Stimulated activated CD4-positive, alpha-beta T cell treated with anti-CD3 and anti-CD28 coated beads, Interleukin-12 subunit alpha, Interleukin-12 subunit beta, amount 100 ng/mL, for 4 hours (primary cell): ENCODE measurements around the gene PDE1C.

ENCODE experiments used
- DNase-seq: peaks from one replicate; pipeline ENCODE4 v3.0.0-alpha.2; 2020

Gene PDE1C

DNA sequence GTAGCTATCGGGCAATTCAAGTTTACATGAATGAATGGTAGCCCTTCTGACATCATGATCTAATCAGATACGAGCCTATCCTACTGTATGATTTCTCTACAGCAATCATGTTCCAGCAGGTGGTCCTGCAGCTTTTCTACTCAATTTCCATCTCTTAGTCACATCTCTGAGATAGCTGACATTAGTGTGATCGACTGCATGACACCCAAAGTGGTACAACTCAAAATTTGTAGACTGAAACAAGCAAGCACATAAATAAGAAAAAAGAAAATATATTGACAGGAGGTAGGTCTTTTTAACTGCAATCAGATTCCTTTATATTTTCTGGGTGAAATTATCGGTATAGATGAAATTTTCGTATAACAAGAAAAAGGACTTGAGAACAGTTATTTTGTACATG is 251.2 kb downstream of the PDE1C start:
- no peak for DNase-seq

- DNase-seq: no peak
Observed at GRCh38 chr7:31816810-31817209, 253.4 kb downstream of the PDE1C start.

DNA sequence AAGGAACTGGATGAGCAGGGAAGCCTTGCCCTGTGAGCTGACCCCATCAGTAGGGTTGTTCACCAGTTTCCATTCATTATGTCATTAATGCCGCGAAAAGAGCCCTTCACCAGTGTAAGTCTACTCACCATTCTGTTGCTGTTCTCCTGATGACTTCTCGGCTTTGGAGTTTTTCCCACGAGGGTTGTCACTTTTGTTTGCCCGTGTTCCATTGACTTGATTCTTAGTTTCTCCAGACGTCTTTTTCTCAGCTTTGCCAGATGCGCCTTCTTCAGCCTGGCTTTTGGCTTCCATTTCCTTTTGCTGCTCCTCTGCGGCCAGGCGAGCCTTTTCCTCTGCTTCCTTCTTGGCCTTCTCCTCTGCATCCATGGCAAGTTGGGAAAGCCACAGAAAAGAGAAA is 254.4 kb downstream of the PDE1C start:
- no peak for DNase-seq

GRCh38 chr7:31814187-31814586 is 256.0 kb downstream of the PDE1C start:
- DNase-seq: no peak

DNA sequence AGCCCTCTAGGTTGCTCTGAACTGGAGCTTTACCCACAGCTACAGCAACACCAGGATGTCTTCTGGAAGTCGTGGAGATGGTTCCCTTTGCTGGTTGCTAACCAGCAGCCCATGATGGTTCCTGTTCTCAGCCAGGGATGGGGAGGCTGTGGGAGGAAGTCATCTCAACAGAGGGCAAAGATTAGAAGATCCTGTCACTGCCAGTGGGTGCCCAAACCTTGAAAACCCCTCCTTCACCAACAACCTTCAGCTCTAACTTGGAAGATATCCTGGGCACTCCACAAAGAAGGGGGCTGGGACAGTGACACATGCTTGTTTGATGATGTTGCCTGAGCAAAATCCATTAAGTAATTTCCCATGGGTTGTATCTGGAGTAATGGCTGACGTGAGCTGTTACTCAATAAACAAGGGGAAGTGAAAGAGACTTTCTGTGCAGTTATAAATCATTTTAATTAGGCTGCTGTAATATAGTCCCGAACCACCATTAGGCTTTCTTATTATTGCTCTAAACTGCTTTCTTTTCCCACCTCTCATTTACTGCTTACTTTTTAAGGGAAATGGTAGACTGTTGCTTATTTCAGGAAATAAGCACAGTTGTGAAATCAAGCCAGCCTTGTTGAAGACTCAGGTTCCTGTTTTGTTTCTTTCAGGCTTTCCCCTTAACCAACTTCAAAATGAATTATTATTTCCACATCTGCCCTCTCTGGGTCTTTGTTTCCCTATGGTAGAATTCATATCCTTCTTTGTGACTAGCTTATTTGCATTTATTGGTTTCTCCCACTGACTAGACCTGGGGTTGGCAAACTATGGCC is 258.4 kb downstream of the PDE1C start:
- DNase-seq: no peak

GRCh38 chr7:31805209-31805818 is 264.9 kb downstream of the PDE1C start:
- DNase-seq: no peak

DNA sequence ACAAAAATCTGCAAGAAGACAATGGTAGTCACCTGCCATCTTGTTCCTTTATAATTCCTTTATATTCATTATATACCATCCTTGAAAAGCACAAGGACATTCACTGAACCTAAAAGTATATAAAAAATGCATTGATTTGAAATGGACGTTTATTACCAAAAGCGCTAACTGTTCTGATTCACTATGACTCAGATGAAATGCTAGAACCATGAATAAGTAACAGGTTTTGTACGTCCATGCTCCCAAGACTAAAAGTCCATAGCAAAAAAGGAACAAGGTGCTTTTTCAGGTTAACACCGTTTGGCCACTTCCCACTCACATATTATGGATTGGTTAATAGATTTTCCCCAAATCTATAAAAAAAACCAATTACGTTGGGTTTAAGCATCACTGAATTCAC is 273.8 kb downstream of the PDE1C start:
- no peak for DNase-seq

- no peak for DNase-seq
Observed at GRCh38 chr7:31794851-31795344, 275.3 kb downstream of the PDE1C start.

- DNase-seq: no peak
Observed at GRCh38 chr7:31791881-31792280, 278.3 kb downstream of the PDE1C start.

GRCh38 chr7:31788883-31789680 is 281.1 kb downstream of the PDE1C start:
- no peak for DNase-seq

DNA sequence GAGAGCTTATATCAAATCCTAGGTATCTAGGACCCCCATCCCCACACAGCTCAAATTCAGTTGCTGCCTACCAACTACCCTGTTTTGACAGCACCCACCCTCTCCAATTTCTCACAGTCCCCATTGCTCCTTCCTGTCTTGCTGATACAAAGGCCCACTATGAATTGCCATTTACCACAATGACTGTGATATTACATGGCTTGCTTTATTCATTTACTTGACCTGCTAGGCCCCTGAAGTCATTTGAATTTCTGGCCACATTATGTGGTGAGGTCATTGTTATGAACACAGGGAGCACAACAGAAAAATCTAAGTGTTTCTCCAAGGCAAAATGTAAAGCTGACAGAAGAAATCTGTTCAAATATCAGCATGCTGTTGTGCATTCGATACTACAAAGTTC is 281.8 kb downstream of the PDE1C start:
- DNase-seq: no peak

DNA sequence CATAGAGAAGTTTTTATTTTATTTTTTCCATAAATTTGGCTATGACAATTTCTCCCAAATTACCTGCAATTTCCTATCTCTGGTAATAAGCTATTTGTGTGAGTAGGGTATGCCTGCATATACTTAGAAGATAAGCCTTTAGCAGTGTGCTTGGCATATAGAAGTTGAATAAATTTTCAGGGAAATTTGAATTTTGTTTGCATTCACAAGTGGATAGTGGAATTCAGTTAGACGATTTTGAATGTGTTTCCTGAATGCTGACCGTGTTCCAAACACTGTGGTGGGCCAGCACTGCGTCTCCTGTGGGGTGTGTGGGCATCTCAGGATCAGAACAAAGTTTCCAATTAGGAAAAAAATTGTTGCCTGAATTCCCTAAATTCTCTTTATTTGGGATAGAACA is 283.9 kb downstream of the PDE1C start:
- DNase-seq: no peak

- DNase-seq: no peak
Observed at GRCh38 chr7:31785101-31785500, 285.1 kb downstream of the PDE1C start.

DNA sequence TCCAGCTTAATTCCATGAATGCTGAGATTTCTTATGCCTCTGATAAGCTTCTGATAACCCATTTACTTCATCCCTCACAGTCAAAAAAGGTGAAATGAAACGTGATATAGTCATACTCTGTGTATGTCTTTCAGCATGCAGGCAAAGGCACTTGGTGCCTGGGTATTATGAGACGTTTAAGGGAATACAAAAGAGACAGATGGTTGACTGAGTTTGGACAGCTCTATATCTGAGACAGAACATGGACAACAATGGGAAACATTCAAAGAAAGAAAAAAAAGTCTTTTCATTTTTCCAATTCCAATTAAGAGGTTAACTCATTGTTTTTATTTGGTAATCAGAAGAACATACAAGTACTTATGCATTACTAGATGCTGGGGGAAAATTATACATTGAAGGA is 287.0 kb downstream of the PDE1C start:
- no peak for DNase-seq

DNA sequence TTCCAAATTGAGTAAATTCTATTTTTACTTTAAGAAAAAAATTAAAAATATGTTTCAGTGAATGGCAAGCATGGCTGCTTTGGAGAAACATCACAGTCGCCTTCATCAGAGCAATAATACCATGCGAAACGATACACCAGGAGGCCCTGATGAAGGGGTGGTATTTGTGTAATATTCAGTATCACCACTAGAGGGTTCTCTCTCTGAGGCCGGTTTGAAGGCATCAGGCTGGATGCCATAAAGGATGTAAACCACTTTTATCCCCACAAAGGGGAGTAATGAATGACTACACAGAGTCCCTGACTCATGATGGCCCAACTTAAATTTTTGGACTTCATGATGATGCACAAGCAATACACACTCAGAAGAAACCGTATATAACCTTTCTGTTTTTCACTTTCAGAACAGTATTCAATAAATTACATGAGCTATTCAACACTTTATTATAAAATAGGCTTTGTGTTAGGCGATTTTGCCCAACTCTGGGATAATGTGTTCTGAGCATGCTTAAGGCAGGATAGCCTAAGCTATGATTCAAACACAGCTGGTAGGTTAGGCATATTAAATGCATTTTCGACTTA is 287.7 kb downstream of the PDE1C start:
- no peak for DNase-seq

DNA sequence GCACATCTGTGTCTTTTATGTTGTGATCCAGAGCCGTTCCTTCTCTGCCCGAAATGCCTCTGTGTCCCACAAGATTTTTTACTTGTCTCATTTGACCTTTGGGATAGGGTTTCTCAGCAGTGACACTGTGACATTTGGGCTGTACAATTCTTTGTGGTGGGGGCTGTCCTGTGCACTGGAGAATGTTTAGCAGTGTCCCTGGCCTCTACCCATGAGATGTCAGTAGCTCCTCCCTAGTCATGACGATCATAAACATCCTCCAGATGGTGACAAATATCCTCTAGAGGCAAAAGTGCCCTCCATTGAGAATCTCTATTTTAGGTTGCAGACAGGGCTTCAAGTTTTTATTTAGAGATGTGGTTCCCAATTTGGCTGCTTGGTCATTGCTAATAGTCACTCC is 291.9 kb downstream of the PDE1C start:
- no peak for DNase-seq

DNA sequence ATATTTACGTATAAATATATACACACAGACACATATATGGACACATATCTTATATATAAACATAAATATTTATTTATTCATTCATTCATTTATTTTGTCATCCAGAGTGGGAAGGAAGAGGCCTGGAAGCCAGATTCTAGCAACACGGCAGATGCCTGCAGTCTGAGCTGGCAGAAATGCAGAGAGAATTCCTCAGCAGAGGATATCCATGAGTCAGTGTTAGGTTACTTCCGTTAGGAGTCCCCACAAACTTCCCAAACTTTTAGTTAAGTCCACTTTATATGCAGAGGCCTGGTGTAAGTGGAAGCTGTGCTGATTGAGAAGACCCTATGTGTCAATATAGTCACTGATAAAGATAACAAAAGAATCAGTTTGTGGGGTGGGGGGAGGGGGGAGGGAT is 293.6 kb downstream of the PDE1C start:
- no peak for DNase-seq

DNA sequence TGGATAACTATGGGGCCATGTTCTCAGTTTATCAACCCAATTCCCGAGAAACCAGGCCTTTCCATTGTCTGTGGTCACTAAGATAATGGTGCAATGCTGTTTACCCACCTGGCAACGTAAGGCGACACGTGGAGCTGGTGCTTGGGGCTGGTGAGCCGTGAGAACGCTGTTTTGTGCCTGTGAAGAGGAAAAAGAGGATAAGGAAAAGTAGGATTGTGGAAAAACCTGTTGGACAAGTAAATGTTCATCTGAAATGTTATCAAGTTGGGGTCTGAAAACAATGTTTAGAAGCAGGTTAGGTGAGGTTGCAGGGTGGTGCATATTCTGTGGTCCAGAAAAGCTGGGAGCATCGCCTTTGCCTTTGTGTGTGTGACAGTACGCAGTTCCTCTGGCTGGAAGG is 294.7 kb downstream of the PDE1C start:
- no peak for DNase-seq

DNA sequence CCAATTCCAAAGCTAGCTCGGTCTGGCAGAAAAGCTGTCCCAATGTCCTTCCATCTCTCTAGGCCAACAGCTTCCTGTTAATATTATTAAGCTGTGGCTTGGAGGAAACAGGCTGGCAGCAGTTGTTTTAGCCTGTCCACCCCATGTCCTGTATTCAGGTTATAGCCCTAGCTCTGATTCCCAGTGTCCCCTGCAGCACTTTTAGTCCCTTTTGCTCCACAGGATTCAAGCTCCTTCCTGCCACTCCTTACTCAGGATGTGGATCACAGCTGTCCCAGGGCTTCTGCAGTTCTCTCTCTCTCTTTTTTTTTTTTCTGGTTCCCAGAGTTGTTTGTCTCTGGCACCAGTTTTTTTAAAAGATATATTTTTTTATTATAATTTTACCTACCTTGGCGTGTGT is 298.0 kb downstream of the PDE1C start:
- DNase-seq: no peak

DNA sequence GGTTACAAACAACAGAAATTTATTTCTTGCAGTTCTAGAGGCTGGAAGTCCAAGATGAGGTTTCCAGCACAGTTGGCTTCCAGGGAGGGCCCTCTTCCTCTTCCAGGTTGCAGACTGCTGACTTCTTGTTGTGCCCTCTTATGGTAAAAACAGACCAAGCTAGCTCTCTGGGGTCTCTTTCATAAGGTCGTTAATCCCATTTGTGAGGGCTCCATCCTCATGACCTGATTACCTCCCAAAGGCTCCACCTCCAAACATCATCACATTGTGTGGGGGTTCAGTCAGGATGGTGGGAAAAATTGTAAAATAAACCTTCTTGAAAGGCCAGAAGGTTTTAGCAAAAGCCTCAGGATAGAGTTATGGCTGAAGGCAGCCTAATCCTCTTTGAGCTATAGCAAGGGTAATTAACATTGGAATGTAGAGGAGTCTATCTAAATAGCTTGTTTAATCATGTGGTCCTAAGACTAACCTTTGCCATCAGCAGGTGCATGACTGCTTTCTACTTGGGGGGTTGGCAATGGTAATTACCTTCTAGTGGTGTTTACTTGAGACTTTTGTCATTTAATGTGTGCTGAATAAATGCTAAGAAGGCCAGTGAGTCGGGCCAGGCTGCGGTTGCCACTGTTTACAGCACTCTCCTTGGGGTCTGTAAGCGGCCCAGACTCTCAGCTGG is 302.4 kb downstream of the PDE1C start:
- DNase-seq: no peak

DNA sequence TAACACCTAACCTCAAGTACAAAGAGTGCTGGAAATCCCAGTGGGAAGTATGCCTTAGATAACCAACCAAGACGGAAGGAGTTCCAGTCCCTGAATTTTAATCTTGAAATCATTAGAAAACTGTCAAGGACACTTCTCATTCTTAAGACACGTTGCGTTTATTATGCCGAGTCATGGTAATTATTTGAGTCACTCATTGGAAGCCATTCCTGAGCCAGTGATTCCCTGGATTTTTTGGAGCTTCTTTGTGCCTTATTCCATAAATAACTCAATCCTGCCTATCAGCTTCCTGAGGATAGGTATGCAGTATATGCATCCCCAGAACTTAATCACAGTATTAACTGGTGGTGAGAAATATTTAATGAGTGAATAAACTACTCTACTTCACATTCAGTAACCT is 305.7 kb downstream of the PDE1C start:
- no peak for DNase-seq

DNA sequence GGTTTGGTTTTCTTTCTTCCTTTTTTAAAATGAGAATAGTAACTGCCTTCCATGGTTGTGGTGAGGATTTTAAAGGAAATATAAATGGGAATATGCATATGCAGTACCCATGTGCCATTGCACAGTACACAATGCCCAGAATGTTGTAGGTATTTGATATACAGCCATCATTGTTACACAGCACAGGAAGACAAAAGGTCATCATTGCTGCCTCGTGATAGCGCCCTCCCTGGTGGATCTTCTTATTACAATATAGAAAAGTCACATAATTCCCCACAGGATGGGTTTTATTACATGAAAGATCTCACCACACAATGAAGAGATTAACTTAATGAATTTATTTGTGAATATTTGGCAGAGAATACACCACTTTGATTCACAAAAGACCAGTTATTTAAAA is 306.7 kb downstream of the PDE1C start:
- no peak for DNase-seq

DNA sequence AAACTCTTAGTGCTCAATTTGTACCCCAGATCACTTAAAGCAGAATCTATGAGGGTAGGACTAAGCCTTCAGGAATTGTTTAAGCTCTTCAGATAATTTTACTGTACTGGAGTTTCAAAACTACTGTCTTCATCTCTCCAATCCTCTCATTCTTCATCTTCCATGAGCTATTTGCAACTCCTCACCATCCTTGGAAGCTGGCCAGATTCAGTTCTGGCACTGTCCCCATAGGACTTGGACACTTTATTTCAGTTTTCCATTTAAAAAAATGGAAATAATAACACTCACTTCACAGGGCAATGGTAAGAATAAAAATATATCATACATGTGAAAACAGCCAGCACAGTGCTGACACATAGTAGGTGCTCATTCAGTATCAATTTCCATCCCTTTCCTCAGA is 308.6 kb downstream of the PDE1C start:
- DNase-seq: no peak
